WTC11 (cell line): ENCODE data around the gene SAMSN1.

Experiments used
- ESRRA ChIP-seq: sonication (generic); formaldehyde crosslinking; IDR thresholded peaks from 2 replicates; pipeline ENCODE4 v1.8.1; 2022; ENCODE audit warnings: mild to moderate bottlenecking, missing genetic modification reagents, borderline replicate concordance
- FOXP1 ChIP-seq: sonication (generic); formaldehyde crosslinking; IDR thresholded peaks from 2 replicates; pipeline ENCODE4 v1.8.0; 2022; ENCODE audit warnings: missing genetic modification reagents, mild to moderate bottlenecking, moderate library complexity, borderline replicate concordance
- MAX ChIP-seq: sonication (generic); formaldehyde crosslinking; IDR thresholded peaks from 2 replicates; pipeline ENCODE4 v1.8.0; 2022; ENCODE audit warnings: mild to moderate bottlenecking, missing genetic modification reagents
- SP1 ChIP-seq: sonication (generic); formaldehyde crosslinking; conservative IDR thresholded peaks from 2 replicates; pipeline ENCODE4 v1.8.1; 2022; ENCODE audit warnings: missing genetic modification reagents
- TF ChIP-seq, protein P1 (sequence below): fragments of 200-600 bp; IDR thresholded peaks from 2 replicates; pipeline ENCODE4 v1.8.0; 2022; ENCODE audit warnings: antibody characterized with exemption

DNA sequence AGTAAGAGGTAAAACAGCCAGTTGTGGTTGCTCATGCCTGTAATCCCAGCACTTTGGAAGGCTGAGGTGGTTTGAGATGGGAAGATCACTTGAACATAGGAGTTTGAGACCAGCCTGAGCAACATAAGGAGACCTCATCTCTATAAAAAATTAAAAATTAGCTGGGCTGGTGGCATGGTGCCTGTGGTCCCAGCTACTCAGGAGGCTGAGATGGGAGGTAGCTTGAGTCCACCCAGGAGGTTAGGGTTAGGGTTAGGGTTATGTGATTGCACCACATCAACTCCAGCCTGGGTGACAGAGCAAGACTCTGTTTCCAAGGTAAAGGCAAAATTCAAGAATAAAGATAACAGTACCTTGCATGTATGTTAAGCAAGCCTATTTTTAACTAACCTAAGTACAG is 3.5 kb downstream of the SAMSN1 start:
- TF ChIP-seq FOXP1 (CRISPR knock-in tag), result no peak
- TF ChIP-seq, protein P1, sequence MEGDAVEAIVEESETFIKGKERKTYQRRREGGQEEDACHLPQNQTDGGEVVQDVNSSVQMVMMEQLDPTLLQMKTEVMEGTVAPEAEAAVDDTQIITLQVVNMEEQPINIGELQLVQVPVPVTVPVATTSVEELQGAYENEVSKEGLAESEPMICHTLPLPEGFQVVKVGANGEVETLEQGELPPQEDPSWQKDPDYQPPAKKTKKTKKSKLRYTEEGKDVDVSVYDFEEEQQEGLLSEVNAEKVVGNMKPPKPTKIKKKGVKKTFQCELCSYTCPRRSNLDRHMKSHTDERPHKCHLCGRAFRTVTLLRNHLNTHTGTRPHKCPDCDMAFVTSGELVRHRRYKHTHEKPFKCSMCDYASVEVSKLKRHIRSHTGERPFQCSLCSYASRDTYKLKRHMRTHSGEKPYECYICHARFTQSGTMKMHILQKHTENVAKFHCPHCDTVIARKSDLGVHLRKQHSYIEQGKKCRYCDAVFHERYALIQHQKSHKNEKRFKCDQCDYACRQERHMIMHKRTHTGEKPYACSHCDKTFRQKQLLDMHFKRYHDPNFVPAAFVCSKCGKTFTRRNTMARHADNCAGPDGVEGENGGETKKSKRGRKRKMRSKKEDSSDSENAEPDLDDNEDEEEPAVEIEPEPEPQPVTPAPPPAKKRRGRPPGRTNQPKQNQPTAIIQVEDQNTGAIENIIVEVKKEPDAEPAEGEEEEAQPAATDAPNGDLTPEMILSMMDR, result no peak
- no peak for TF ChIP-seq SP1 (CRISPR knock-in tag)
- TF ChIP-seq ESRRA, result no peak
- no peak for TF ChIP-seq MAX
